ENCODE data around the gene CYP20A1.
"Not testable (repeated sequence)": the region's sequence is repeated elsewhere in the genome, so short reads cannot be mapped to it uniquely, and the experiment has no call there.

Gene CYP20A1

DNA sequence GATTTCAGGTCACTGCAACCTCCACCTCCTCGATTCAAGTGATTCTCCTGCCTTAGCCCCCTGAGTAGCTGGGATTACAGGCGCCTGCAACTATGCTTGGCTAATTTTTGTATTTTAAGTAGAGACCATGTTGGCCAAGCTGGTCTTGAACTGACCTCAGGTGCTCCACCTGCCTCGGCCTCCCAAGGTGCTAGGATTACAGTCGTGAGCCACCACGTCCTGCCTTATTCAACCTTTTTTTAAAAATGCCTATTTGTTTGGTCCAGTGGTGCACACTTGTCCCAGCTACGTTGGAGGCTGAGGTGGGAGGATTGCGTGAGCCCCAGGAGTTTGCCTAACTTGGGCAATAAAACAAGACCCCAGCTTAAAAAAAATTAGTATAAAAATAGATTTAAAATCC, 43.3 kb downstream of the CYP20A1 start:
- DNase-seq: no peak

- DNase-seq: no peak
Measured at GRCh38 chr2:203286532-203286931, 47.7 kb downstream of the CYP20A1 start.

DNA sequence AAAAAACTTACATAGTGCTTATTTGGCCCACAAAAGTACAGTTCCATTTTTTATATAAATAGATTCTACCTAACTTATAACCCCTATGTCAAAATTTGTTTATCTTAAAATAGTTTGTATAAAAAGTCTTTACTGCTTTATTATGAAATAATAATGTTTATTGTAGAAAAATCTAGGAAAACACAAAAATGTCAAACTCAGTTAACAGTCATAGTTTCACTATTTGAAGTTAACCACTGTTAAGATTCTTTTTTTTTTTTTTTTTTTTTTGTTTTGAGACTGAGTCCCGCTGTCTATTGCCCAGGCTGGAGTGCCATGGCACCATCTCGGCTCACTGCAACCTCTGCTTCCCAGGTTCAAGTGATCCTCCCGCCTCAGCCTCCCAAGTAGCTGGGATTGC, 62.8 kb downstream of the CYP20A1 start:
- no peak for DNase-seq

DNA sequence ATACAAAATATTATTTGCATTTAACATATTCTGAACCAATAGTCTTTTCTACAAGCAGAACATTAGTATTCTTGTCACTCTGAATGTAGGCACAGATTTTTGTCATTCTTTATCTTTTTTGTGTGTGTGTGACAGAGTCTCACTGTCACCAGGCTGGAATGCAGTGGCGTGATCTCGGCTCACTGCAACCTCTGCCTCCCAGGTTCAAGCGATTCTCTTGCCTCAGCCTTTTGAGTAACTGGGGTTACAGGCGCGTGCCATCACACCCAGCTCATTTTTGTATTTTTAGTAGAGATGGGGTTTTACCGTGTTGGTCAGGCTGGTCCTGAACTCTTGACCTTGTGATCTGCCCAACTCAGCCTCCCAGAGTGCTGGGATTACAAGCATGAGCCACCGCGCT, 63.8 kb downstream of the CYP20A1 start:
- not testable (repeated sequence) for DNase-seq

- no peak for DNase-seq
Measured at GRCh38 chr2:203310688-203311436, 72.0 kb downstream of the CYP20A1 start.

GRCh38 chr2:203326356-203326755, 87.5 kb downstream of the CYP20A1 start:
- DNase-seq: no peak

DNA sequence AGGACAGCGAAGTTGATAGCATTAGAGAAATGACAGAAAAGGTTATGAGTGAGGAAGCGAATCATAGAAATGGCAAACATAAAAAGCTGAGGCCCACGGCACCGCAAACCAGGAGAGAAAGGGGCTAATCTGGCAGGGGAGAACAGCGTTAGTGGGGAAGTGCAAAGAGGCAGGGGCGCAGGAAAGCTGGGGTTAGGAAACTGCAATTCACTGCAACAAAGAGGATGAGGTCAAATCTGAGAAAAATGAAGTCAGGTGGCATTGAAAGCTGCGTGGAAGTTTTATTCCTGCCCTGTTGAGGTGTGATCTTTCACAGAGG, 88.7 kb downstream of the CYP20A1 start:
- no peak for DNase-seq

- peak; percentile 44 for DNase-seq
Measured at GRCh38 chr2:203327901-203328759, 89.3 kb downstream of the CYP20A1 start, which contains the start of gene ABI2. Gene ABI2 (plus strand): TSS chr2:203328394. CDS start chr2:203328515, 121 bp downstream.

DNA sequence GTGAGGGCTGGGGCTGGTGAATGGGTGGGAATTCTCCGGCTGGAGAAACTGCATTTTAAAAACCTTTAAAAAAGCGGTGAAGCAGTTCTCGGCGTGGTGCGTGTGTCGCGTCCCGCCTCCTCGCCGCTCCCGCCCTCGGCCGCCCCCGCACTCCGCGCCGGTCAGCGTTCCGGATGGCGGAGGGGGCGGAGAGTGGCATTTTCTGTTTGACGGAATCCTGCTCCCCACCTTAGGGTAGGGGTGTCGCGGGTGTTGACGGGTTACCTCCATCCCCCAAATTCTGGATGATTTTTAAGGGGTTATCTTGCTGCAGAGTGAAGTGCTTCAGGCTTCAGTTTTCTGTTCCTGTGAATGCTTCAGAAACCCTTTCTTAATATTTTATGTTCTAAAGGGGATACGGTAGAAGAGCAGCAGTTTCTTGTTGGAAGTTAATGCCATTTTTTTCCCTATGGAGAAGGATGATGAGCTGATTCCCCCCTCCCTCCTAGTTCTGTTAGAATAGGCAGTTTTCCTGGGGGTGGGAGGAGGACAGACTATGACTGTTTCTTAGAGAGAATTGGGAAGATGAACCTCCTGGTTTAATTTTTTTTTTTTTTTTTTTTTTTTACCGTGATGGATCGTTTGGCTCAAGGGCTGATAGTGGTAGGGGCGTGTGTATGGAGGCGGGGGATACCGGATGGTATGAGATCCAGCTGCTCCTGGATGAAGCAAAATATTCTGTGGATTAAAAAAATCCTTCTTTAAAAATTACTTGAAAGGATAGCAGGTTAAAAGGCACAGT, 90.1 kb downstream of the CYP20A1 start:
- no peak for DNase-seq

GRCh38 chr2:203330434-203330833, 91.6 kb downstream of the CYP20A1 start:
- DNase-seq: no peak

DNA sequence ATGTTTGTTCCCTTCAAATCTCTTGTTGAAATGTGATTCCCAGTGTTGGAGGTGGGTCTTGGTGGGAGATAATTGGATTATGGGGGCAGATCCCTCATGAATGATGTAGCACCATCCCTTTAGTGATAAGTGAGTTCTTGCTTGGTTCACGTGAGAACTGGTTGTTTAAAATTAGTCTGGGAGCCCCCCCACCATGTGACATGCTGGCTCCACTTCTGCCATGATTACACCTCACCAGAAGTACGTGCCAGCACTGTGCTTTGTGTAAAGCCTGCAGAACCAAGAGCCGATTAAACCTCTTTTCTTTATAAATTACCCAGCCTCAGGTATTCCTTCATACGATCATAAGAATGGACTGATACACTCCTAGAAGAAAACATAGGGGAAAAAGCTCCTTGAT, 99.5 kb downstream of the CYP20A1 start:
- DNase-seq: no peak

DNA sequence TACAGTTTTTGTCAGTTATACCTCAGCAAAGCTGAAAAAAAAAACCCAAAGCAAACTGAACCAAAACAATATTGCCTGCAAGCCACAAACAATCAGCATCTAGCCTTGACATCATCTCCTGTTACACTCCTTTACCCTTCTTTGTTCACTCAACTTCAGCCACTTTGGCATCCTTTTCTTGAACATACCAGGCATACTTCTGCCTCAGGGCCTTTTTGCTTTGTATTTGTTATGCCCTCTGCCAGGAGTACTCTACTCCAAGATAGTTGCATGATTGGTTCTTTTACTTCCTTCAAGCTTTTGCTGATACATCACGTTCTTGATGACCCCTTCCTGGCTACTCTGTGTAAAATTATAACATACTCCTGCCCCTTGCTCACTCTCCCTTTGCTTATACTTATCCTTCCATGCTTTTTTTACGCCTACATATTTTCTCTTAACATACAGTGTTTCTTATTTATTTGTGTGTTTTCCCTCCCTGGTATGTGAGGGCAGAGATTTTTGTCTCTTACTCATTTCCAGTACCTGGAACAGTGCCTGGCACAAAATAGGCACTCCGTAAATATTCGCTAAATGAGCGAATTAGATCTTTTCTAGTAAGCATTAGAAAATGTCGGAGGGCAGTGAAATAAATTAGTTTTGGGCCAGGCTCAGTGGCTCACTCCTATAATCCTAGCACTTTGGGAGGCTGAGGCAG, 102.1 kb downstream of the CYP20A1 start:
- DNase-seq: no peak

DNA sequence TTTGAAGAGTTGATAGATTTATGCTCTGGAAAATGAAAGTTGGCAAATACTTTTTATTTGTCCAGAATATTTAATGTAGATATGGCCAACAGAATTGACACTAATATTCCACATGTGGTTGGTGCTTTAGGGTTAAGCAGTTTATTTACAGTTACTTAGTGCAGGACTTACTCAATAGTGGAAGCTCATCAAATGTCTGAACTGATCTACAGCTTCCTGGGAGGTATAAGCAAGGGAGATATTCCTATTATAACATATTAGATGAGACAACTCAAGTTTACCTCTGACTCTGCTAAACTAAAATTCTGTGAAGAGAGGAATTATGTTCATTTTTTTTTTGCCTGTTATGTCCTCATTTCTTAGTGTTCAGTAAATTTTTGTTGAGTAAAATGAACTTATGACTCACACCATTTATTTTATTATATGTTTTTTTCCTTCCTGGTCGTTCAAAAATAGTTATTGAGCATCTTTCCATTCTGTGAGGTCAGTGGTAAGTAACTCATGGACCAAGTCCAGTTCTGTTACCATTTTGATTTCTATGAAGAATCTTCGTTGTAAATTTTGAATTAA, 103.0 kb downstream of the CYP20A1 start:
- no peak for DNase-seq

DNA sequence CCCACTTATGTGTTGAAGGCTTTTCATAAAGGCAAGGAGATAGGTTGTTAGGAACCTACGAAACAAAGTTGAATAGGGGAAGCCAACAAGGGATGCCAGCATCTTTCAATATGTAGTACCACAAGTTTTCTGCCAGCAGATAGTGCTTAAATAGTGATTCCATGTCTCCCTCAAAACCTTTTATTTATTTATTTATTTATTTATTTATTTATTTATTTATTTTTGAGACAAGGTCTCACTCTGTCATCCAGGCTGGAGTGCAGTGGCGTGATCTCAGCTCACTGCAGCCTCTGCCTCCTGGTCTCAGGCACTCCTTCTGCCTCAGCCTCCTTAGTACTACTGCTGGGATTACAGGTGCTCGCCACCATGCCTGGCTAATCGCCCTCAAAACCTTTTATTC, 103.6 kb downstream of the CYP20A1 start:
- not testable (repeated sequence) for DNase-seq

- no peak for DNase-seq
Measured at GRCh38 chr2:203344667-203345066, 105.8 kb downstream of the CYP20A1 start.

DNA sequence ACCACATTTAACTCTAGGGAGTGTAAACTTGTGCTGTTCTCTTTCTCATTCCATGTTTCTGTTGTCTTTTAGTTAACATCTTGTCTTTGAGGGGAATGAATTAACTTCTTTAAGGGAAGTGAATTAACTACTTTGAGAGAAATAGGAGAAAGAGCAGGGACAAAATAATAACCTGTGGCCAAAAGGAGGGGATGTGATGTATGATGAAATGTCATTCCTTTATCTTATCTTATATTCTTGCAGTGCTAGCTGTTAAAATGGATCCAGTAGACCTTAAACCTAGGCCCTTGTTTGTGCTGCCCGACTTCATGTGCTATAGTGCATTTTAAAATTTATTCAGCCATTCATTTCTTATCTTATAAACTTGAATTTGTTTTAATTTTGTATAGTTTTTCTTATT, 107.8 kb downstream of the CYP20A1 start:
- no peak for DNase-seq

GRCh38 chr2:203347375-203347774, 108.6 kb downstream of the CYP20A1 start:
- DNase-seq: no peak

GRCh38 chr2:203352604-203353255, 113.9 kb downstream of the CYP20A1 start:
- DNase-seq: no peak

GRCh38 chr2:203354966-203355365, 116.1 kb downstream of the CYP20A1 start:
- no peak for DNase-seq
